Spleen (tissue), 11 donors: ENCODE measurements around the gene AIM2. TPM values are rescaled to one million over a fixed set of nuclear protein-coding genes. Genes with fewer than 3 reads are reported as not detected.

Experiments
- DNase-seq: peaks from one replicate; pipeline ENCODE4 v3.0.0-alpha.2; 2020
- H3K27ac ChIP-seq, 8 donors: fragments of 200-600 bp; sonication (generic) in 7 of 8; 1 replicate in 4 of 8; 2 replicates in 4 of 8; pipeline versions ENCODE4 v1.5.0 to v1.8.0; 2016 to 2021; ENCODE audit warnings: inconsistent platforms in 4 of 8, mild to moderate bottlenecking in 4 of 8, moderate library complexity in 1 of 8
- H3K27me3 ChIP-seq, 7 donors: fragments of 200-600 bp; sonication (generic) in 6 of 7; replicated peaks in 1 of 7; 1 replicate in 4 of 7; 2 replicates in 3 of 7; pipeline versions ENCODE4 v1.5.0 to v1.8.0; 2016 to 2021; ENCODE audit warnings: inconsistent platforms in 3 of 7, mild to moderate bottlenecking in 1 of 7
- H3K36me3 ChIP-seq, 6 donors: fragments of 200-600 bp; sonication (generic) in 5 of 6; 1 replicate in 4 of 6; 2 replicates in 2 of 6; pipeline versions ENCODE4 v1.5.0 to v1.8.0; 2016 to 2021; ENCODE audit warnings: inconsistent platforms in 2 of 6
- H3K4me1 ChIP-seq, 6 donors: fragments of 200-600 bp; sonication (generic) in 5 of 6; 1 replicate in 3 of 6; 2 replicates in 3 of 6; pipeline versions ENCODE4 v1.5.0 to v1.8.0; 2016 to 2021; ENCODE audit warnings: inconsistent platforms in 3 of 6
- H3K4me3 ChIP-seq, 8 donors: fragments of 200-600 bp; sonication (generic) in 7 of 8; 1 replicate in 4 of 8; 2 replicates in 4 of 8; pipeline versions ENCODE4 v1.5.0 to v1.8.0; 2016 to 2021; ENCODE audit warnings: inconsistent platforms in 4 of 8, mild to moderate bottlenecking in 4 of 8, moderate library complexity in 2 of 8
- H3K9me3 ChIP-seq, 8 donors: fragments of 200-600 bp; sonication (generic) in 7 of 8; 1 replicate in 4 of 8; 2 replicates in 4 of 8; pipeline versions ENCODE4 v1.5.0 to v1.8.0; 2016 to 2021; ENCODE audit warnings: inconsistent platforms in 4 of 8
- POLR2A ChIP-seq, 3 donors: fragments of 450-650 bp; IDR thresholded peaks; one replicate each; pipeline ENCODE4 v1.5.1; 2017; ENCODE audit warnings: antibody characterized with exemption in 3 of 3, mild to moderate bottlenecking in 1 of 3
- POLR2AphosphoS5 ChIP-seq, 3 donors: sonication (generic); formaldehyde crosslinking; IDR thresholded peaks; one replicate each; pipeline ENCODE4 v1.5.1; 2017; ENCODE audit warnings: antibody characterized with exemption in 3 of 3
- WGBS, 5 donors: extraction: QIAGEN DNeasy Blood & Tissue Kit in 3 of 5; methylation state at CpG; one replicate each; pipeline versions ENCODE4 v1.1.5 to v1.1.7; 2013 to 2018; 5-methylcytosine and 5-hydroxymethylcytosine counted together
- intact Hi-C: fragments of 100-400 bp; cut with DNase I; formaldehyde crosslinking; loops from one replicate; pipeline ENCODE4 v1.15.0; 2023; ENCODE audit warnings: low total_unique reads
- polyA plus RNA-seq, 3 donors: library from polyadenylated mRNA; stranded (reverse); fragments of 200-250 nt; gene quantifications; one replicate each; pipeline ENCODE4 v1.2.1, GENCODE V29; 2013
- total RNA-seq, 7 donors: library from RNA; depleted of rRNA in 3 of 7; stranded (reverse); fragments of >200 nt in 3 of 7; fragmentation: NEBNext Ultra II Directional in 4 of 7; extraction: Animal tissue kit (Norgen Biotek cat#: 25700) in 4 of 7; gene quantifications; one replicate each; pipeline versions ENCODE4 v1.1.0 to v1.2.1, GENCODE V29; 2016 to 2021
- TF ChIP-seq, protein P1 (sequence below), 11 experiments: fragments of 200-600 bp in 7 of 11; fragments of 450-650 bp in 4 of 11; sonication (generic) in 4 of 11; IDR thresholded peaks in 8 of 11; conservative IDR thresholded peaks in 3 of 11; 1 replicate in 7 of 11; 2 replicates in 4 of 11; pipeline versions ENCODE4 v1.4.0 to v1.8.0; 2016 to 2021; ENCODE audit warnings: antibody characterized with exemption in 11 of 11, inconsistent platforms in 4 of 11, mild to moderate bottlenecking in 1 of 11
- donor health status: healthy with polysubstance abuse.
- donor health status: DM: no; HTN: no; CAD: no; lungs with moderate emphysema.
- donor health status: DM: no; HTN: no; CAD: no.
- donor health status: Bipolar disorder and iron deficiency.
- donor health status: healthy.
- donor health status: DM: no; HTN: no; CAD: no.
- donor health status: DM: yes; HTN: yes; CAD: no.

The AIM2 gene
- total and polyA plus RNA-seq, 10 donors, result 26.2 to 73.9 (median 40.0) TPM

DNA sequence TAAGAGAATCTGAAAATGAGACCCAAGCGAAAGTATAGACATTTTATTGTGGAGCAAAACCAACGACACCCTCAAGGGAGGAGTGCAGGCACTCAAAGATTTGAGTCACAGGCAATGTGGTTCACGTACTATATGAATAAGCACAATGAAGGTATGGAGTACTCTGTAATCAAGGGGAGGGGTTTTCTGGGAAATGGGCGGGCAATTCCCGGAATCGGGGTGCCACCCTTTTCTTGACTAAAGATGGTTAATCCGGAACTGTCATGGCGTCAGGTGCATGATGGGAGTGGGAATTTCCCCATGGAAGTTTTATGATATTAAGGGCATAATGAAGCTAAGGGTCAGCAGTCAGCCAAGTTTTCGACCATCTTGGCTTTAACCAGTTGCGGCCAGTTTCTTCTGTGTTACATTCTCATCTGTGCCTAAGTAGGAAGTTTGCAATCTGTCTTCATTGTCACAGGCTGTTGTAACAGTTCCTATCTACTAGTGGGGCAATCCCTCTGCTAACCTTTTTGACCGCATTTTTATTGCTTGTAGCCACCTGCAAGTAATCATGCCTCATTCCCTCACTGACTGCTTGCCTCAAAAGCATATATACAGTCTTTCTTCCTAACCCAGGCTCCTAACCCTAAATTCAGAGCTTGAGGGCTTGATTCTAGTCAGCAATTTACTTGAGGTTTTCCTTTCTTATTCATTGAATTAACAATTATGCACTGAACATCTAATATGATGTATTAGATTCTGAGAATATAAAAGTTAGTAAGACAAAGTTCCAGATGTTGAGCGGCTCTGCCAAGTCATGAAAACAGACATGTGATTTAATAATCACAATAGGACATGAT lies 775 bp upstream of the AIM2 start:
- intact Hi-C loops, result no loop called here
- WGBS, 5 donors, result 40 to 64% (median 52%) methylated on average over 12 of the region's 12 CpGs
- peaks cover 0 to 63% (median 23%) of the 10 kb centered on the region in 6 donors for H3K4me1 ChIP-seq
- H3K9me3 ChIP-seq, result no peaks in the 10 kb centered on the region
- TF ChIP-seq POLR2AphosphoS5 (IDR thresholded peaks at IDR 0.05), result no peak
- no peak for TF ChIP-seq POLR2A (IDR thresholded peaks at IDR 0.05)
- TF ChIP-seq, protein P1, sequence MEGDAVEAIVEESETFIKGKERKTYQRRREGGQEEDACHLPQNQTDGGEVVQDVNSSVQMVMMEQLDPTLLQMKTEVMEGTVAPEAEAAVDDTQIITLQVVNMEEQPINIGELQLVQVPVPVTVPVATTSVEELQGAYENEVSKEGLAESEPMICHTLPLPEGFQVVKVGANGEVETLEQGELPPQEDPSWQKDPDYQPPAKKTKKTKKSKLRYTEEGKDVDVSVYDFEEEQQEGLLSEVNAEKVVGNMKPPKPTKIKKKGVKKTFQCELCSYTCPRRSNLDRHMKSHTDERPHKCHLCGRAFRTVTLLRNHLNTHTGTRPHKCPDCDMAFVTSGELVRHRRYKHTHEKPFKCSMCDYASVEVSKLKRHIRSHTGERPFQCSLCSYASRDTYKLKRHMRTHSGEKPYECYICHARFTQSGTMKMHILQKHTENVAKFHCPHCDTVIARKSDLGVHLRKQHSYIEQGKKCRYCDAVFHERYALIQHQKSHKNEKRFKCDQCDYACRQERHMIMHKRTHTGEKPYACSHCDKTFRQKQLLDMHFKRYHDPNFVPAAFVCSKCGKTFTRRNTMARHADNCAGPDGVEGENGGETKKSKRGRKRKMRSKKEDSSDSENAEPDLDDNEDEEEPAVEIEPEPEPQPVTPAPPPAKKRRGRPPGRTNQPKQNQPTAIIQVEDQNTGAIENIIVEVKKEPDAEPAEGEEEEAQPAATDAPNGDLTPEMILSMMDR (IDR thresholded peaks at IDR 0.05 in 8 of 11, conservative IDR thresholded peaks at IDR 0.05 in 3 of 11), result no peak
- peak; percentile 85 for DNase-seq
- peak overlapping the region; percentile 24 to 94 (median 93) for H3K27ac ChIP-seq
- peak overlapping the region in 6 of 8 donors; percentile 13 to 67 (median 36) for H3K4me3 ChIP-seq
- no peaks in the 10 kb centered on the region for H3K27me3 ChIP-seq
- H3K36me3 ChIP-seq, result peaks cover 0 to 10% (median 0%) of the 10 kb centered on the region in 6 donors

DNA sequence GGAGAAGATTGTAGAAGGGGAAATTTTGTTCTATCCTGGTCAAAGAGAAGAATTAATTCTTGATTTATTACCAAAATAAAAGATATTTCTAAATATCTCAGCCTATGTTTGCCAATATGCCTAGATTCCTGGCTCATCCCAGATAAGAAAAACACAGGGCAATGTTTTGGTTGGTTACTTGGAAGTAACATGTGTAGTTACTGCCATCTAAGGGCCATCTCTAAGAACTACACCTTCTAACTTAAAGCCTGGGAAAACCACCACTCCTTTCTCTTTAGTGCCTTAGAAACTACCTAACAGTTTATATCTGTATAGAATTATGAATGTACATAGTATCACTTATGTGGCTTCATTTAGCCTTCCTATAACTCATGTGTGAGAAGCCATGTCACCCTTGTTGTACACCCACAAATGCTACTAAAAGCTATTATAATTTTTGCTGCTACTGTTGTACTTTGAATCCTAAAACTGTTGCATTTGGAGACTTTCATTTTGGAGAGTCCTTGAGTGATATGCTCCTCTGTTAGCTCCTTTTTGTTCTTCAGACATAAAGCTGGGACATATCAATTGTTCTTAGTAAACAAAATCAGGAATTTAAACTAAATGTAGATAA lies 4.5 kb downstream of the AIM2 start:
- H3K36me3 ChIP-seq, result peaks cover 0 to 26% (median 0%) of the 10 kb centered on the region in 6 donors
- peak overlapping the region in 4 of 8 donors; percentile 87 to 94 (median 93) for H3K27ac ChIP-seq
- no peak for DNase-seq
- no peak overlapping the region for H3K4me3 ChIP-seq
- H3K4me1 ChIP-seq, result peaks cover 34 to 98% (median 66%) of the 10 kb centered on the region in 6 donors
- intact Hi-C loops, result loop anchor here (5.0 kb wide), 1 partner anchor 870 kb away; no protein-coding TSS in a partner anchor
- no peaks in the 10 kb centered on the region for H3K9me3 ChIP-seq
- no peak for TF ChIP-seq POLR2A (IDR thresholded peaks at IDR 0.05)
- TF ChIP-seq POLR2AphosphoS5 (IDR thresholded peaks at IDR 0.05), result no peak
- TF ChIP-seq, protein P1 (IDR thresholded peaks at IDR 0.05 in 8 of 11, conservative IDR thresholded peaks at IDR 0.05 in 3 of 11), result peak; percentile 62 to 92 (median 84)
- no peaks in the 10 kb centered on the region for H3K27me3 ChIP-seq

DNA sequence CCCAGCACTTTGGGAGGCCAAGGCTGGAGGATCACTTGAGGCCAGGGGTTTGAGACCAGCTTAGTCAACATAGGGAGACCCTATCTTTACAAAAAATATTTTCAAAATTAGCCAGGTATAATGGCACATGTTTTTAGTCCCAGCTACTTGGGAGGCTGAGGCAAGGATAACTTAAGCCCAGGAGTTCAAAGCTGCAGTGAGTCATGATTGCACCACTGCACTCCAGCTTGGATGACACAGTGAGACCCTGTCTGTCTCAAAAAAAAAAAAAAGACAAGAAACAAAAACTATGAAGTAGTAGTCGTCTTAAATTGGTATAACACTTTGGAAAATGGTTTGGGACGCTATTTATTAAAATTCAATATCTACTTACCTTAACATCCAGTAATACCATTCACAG lies 7.7 kb downstream of the AIM2 start:
- Histone ChIP-seq H3K9me3 (no peaks in the 10 kb centered on the region), H3K4me3 (no peak overlapping the region), H3K36me3 (peaks cover 0 to 53% (median 3%) of the 10 kb centered on the region in 6 donors), H3K27me3 (no peaks in the 10 kb centered on the region), H3K4me1 (peaks cover 39 to 83% (median 71%) of the 10 kb centered on the region in 6 donors), H3K27ac (peak overlapping the region; percentile 78 to 93 (median 88))
- intact Hi-C loops, result loop anchor here (10.0 kb wide), 1 partner anchor 54 kb away; no protein-coding TSS in a partner anchor
- TF ChIP-seq POLR2A (IDR thresholded peaks at IDR 0.05) (no peak), POLR2AphosphoS5 (IDR thresholded peaks at IDR 0.05) (no peak)
- TF ChIP-seq, protein P1 (IDR thresholded peaks at IDR 0.05 in 8 of 11, conservative IDR thresholded peaks at IDR 0.05 in 3 of 11), result no peak
- no peak for DNase-seq
- 75 to 88% (median 82%) methylated on average over 2 of the region's 2 CpGs for WGBS, 5 donors
